Measurements from ENCODE around the gene GNAI3. TPM values are rescaled to one million over a fixed set of nuclear protein-coding genes. Genes with fewer than 3 reads are reported as not detected.

GNAI3 gene
- total and polyA plus RNA-seq, 2 of the 8 experiments (the other 6 are each of a cell fraction or from before 2014, with no cell fraction given) = 4.0 to 9.8 TPM

DNA sequence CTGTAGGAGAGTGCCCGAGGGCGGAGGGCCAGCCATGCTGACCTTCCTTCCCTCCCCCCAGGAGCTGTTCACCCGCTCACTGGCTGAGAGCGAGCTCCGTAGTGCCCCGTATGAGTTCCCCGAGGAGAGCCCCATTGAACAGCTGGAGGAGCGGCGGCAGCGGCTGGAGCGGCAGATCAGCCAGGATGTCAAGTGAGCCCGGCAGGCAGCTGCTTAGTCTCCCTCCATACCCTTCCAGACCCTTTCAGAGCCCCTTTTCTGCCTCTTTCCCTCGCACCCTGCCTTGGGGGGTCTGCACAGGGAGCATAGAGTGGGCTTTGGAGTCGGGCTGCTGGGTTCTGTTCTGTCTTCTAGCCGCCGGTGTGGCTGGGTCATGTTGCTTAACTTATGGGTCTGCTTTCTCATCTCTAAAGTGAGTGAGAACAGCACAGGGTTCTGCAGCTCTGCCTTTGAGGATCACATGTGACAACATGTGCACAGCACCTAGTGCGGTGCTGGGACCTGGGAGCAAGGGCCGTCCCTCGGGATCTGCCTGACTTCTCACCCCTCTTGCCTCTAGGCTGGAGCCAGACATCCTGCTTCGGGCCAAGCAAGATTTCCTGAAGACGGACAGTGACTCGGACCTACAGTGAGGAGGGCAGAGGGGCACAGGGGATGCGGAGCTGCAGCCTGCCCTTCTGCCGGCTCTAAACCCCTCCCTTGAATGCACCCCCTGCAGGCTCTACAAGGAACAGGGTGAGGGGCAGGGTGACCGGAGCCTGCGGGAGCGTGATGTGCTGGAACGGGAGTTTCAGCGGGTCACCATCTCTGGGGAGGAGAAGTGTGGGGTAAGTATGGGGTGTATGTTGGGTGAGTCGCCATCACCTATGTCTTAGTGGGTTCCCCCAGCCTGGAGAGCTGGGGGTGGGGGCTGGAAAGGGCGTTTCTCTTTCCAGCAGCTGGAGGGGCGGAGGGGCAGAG is 77.5 kb downstream of the GNAI3 start:
- Histone ChIP-seq H2BK120ac (replicated peaks; ENCODE audit: low read depth, low read length) (no peak overlapping the region), H2BK20ac (ENCODE audit: low read length) (no peak overlapping the region), H2BK5ac (ENCODE audit: low read depth, low read length) (no peak overlapping the region), H3K23ac (ENCODE audit: insufficient read length) (no peak overlapping the region), H3K18ac (ENCODE audit: extremely low read depth, low read length) (no peak overlapping the region), H3K23me2 (ENCODE audit: low read depth, low read length) (peaks cover 2% of the 10 kb centered on the region; the same call in 1 of the 2 replicates), H4K91ac (replicated peaks; ENCODE audit: insufficient read length, low read length) (no peak overlapping the region), H3K4me3 (ENCODE audit: extremely low read depth in 1 of 4, insufficient read depth in 2 of 4, low read depth in 3 of 4, low read length in 4 of 4) (no peak overlapping the region), H3K79me1 (ENCODE audit: low read depth, low read length) (peaks cover 17% of the 10 kb centered on the region), H2BK15ac (ENCODE audit: low read length) (no peak overlapping the region), H2AFZ (ENCODE audit: low read length) (no peak overlapping the region), H3K27ac (ENCODE audit: low read depth, low read length) (no peak overlapping the region), H3K9ac (replicated peaks in 1 of 4; ENCODE audit: extremely low read depth in 1 of 4, low read depth in 3 of 4, low read length in 3 of 4) (no peak overlapping the region; a peak in 1 of 7 replicates), H4K8ac (ENCODE audit: extremely low read depth, insufficient read depth, low read length) (no peak overlapping the region), H3K14ac (ENCODE audit: insufficient read length) (no peak overlapping the region), H3K79me2 (ENCODE audit: control insufficient read depth in 1 of 2, insufficient read depth in 2 of 2, low read length in 2 of 2) (peaks cover 0 to 37% of the 10 kb centered on the region in 2 experiments; a peak in 2 of 4 replicates), H3K27me3 (replicated peaks in 1 of 4; ENCODE audit: control insufficient read depth in 3 of 4, extremely low read depth in 1 of 4, insufficient read depth in 3 of 4, low read length in 3 of 4) (no peaks in the 10 kb centered on the region), H2BK12ac (ENCODE audit: low read depth, low read length) (no peak overlapping the region), H3K4me1 (replicated peaks in 1 of 4; ENCODE audit: control insufficient read depth in 3 of 4, insufficient read depth in 4 of 4, low read length in 3 of 4) (peaks cover 0 to 9% (median 5%) of the 10 kb centered on the region in 4 experiments; a peak in 5 of 7 replicates), H2AK5ac (ENCODE audit: low read depth, low read length) (no peak overlapping the region), H3K36me3 (ENCODE audit: control insufficient read depth in 2 of 4, insufficient read depth in 4 of 4, low read length in 3 of 4) (peaks cover 12 to 27% (median 20%) of the 10 kb centered on the region in 4 experiments; a peak in 7 of 8 replicates), H3K4me2 (ENCODE audit: insufficient read depth in 1 of 2, low read depth in 2 of 2, low read length in 2 of 2) (no peak overlapping the region), H3K56ac (replicated peaks; ENCODE audit: insufficient read length, low read depth, low read length) (no peak overlapping the region), H3K4ac (replicated peaks; ENCODE audit: insufficient read length, low read depth, low read length) (no peak overlapping the region), H4K5ac (ENCODE audit: insufficient read length, low read depth, low read length) (no peak overlapping the region), H3K9me3 (ENCODE audit: insufficient read depth in 2 of 2, low read depth in 1 of 2, low read length in 1 of 2) (no peaks in the 10 kb centered on the region), H4K20me1 (replicated peaks in 1 of 2; ENCODE audit: control insufficient read depth in 1 of 2, insufficient read depth in 2 of 2, low read length in 2 of 2) (peaks cover 5 to 35% of the 10 kb centered on the region in 2 experiments)
- FAIRE-seq (no peak), DNase-seq (ENCODE audit: low read depth in 1 of 2, low spot score in 2 of 2) (peak in 1 of 2 experiments; percentile 40)
- POLR2A ChIA-PET (ENCODE audit: partially characterized antibody) = interaction anchor here (0.8 to 3.0 kb wide), 5 partner anchors 9 to 77 kb away, joined by 3 to 16 read pairs (median 4); partner anchors contain the start of gene GNAI3
- 92% methylated on average over 28 of the region's 32 CpGs; no CpG with 5 or more reads in 1 of the 2 experiments for WGBS, 2 experiments (ENCODE audit: extremely low coverage in 1 of 2, insufficient coverage in 1 of 2, insufficient read length in 1 of 2, insufficient replicate concordance in 2 of 2, low coverage in 1 of 2, low lambda C conversion rate in 2 of 2, missing lambda C conversion rate in 1 of 2)
- CTCF ChIA-PET (ENCODE audit: partially characterized antibody) = interaction anchor here (1.0 to 10.4 kb wide), 10 partner anchors 9 to 146 kb away, joined by 3 to 73 read pairs (median 6); partner anchors contain the start of gene GNAI3
- TF ChIP-seq POLR2A (IDR thresholded peaks at IDR 0.05; ENCODE audit: control extremely low read depth in 1 of 2, low read depth in 2 of 2, low read length in 2 of 2) = no peak
- no peak for TF ChIP-seq RAD21 (IDR thresholded peaks at IDR 0.05 in 1 of 2, conservative IDR thresholded peaks at IDR 0.05 in 1 of 2; ENCODE audit: low read depth in 2 of 2, low read length in 2 of 2)
- TF ChIP-seq EP300 (IDR thresholded peaks at IDR 0.05; ENCODE audit: borderline replicate concordance in 1 of 2, low read depth in 2 of 2, low read length in 2 of 2) = no peak
- no peak for TF ChIP-seq RBBP5 (IDR thresholded peaks at IDR 0.05; ENCODE audit: borderline replicate concordance, low read depth, low read length)
- TF ChIP-seq, protein P1, sequence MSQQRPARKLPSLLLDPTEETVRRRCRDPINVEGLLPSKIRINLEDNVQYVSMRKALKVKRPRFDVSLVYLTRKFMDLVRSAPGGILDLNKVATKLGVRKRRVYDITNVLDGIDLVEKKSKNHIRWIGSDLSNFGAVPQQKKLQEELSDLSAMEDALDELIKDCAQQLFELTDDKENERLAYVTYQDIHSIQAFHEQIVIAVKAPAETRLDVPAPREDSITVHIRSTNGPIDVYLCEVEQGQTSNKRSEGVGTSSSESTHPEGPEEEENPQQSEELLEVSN (IDR thresholded peaks at IDR 0.05) = no peak
- TF ChIP-seq GTF2F1 (IDR thresholded peaks at IDR 0.05; ENCODE audit: borderline replicate concordance, low read depth, low read length) = no peak

Measured in H1 (cell line).